ENCODE results near the gene ARX.

The ARX gene

GRCh38 chrX:25012433-25012735 lies 3.4 kb downstream of the ARX start:
- no peak for DNase-seq (ENCODE audit: low read depth)
- TF ChIP-seq CTCF (IDR thresholded peaks at IDR 0.05; ENCODE audit: low read depth, low read length, missing control alignments), result no peak
- in situ Hi-C loops (cut with HindIII; ENCODE audit: low sequenced_read_pairs), result no loop called here
- no peak overlapping the region for H3K4me3 ChIP-seq (ENCODE audit: low read depth, low read length)

GRCh38 chrX:25011589-25012432 lies 4.0 kb downstream of the ARX start:
- H3K4me3 ChIP-seq (ENCODE audit: low read depth, low read length), result no peak overlapping the region
- TF ChIP-seq CTCF (IDR thresholded peaks at IDR 0.05; ENCODE audit: low read depth, low read length, missing control alignments), result no peak
- no peak for DNase-seq (ENCODE audit: low read depth)
- in situ Hi-C loops (cut with HindIII; ENCODE audit: low sequenced_read_pairs), result no loop called here

- H3K4me3 ChIP-seq (ENCODE audit: low read depth, low read length), result no peak overlapping the region
- no peak for DNase-seq (ENCODE audit: low read depth)
- in situ Hi-C loops (cut with HindIII; ENCODE audit: low sequenced_read_pairs), result no loop called here
- TF ChIP-seq CTCF (IDR thresholded peaks at IDR 0.05; ENCODE audit: low read depth, low read length, missing control alignments), result no peak
Observed at GRCh38 chrX:25010784-25011588, 4.8 kb downstream of the ARX start.

DNA sequence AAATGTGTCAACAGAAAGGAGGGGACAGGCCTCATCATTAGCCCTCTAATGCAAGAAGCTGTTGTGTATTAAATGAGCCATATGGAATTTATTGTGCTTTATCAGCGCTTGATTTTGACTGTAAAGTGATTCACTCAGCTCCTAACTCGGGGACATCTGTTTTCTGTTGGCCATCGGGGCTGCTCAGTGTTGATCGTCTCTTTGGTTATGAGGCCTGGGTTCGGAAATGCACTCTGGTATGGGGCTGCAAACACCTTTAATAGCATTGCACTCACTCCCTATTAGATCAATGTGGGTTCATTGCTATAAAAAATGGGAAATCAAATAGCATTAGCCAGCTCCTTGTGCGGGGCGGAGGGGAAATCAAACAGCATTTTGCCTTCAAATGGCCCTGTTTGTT lies 6.4 kb downstream of the ARX start:
- TF ChIP-seq CTCF (IDR thresholded peaks at IDR 0.05; ENCODE audit: low read depth, low read length, missing control alignments), result no peak
- DNase-seq (ENCODE audit: low read depth), result no peak
- no peak overlapping the region for H3K4me3 ChIP-seq (ENCODE audit: low read depth, low read length)
- in situ Hi-C loops (cut with HindIII; ENCODE audit: low sequenced_read_pairs), result no loop called here

DNA sequence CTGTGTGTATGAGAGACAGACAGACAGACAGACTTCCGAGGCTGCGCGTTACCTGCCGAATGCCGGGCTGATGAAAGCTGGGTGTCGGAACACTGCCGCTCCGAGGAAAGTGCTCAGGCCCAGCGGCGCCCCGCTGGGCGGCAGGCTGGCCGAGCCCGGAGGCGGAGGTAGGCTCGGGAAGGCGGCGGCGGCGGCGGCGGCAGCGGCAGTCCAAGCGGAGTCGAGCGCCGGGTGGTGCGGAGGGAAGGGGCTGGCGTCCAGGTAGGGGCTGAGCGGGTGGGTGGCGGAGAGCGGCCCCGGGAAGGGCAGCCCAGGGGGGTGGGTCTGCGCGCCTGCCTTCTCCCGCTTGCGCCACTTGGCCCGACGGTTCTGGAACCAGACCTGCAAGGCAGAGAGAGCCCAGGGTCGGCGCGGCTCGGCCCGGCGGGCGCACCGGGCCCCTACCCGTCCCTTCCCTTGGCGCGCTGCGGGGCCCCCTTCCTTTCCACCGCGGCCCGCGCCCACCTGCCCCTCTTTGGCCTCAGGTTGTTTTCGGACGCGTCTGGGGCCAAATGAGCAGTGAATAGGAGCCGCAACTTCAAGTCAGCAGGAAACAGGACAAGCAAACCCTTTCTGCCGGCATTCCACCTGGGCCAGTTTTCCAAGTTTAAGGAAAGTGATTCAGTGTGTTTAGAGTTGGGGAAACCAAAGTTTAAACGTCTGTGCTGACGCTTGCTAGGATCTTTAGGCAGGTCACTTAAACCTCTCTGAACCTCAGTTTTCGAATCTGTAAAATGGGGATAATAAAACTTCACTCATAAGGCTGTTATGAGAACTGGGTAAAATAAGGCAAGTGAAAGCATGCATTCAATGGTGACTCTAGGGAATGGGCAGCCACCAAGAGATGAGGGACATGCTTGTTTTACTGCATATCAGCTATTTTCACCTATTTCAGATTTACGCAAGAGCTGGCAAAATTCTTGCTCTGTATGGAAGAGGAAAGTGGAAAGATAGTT lies 8.4 kb downstream of the ARX start:
- no peak for TF ChIP-seq CTCF (IDR thresholded peaks at IDR 0.05; ENCODE audit: low read depth, low read length, missing control alignments)
- no peak for DNase-seq (ENCODE audit: low read depth)
- in situ Hi-C loops (cut with HindIII; ENCODE audit: low sequenced_read_pairs), result no loop called here
- H3K4me3 ChIP-seq (ENCODE audit: low read depth, low read length), result no peak overlapping the region

- in situ Hi-C loops (cut with HindIII; ENCODE audit: low sequenced_read_pairs), result no loop called here
- no peak for TF ChIP-seq CTCF (IDR thresholded peaks at IDR 0.05; ENCODE audit: low read depth, low read length, missing control alignments)
- no peak overlapping the region for H3K4me3 ChIP-seq (ENCODE audit: low read depth, low read length)
- no peak for DNase-seq (ENCODE audit: low read depth)
Observed at GRCh38 chrX:25006586-25007058, 9.1 kb downstream of the ARX start.

Measured in astrocyte of the cerebellum (primary cell).